ENCODE data around the gene STX10.

Gene STX10

GRCh38 chr19:13138916-13139198, 11.3 kb downstream of the STX10 start:
- H3K27ac ChIP-seq = no peak overlapping the region
- TF ChIP-seq ZFX (IDR thresholded peaks at IDR 0.05) (no peak), CTCF (conservative IDR thresholded peaks at IDR 0.05) (no peak)

GRCh38 chr19:13138171-13138915, 11.8 kb downstream of the STX10 start:
- H3K27ac ChIP-seq = no peak overlapping the region
- TF ChIP-seq CTCF (conservative IDR thresholded peaks at IDR 0.05) = no peak
- no peak for TF ChIP-seq ZFX (IDR thresholded peaks at IDR 0.05)

GRCh38 chr19:13137290-13137794, 12.8 kb downstream of the STX10 start:
- no peak for TF ChIP-seq ZFX (IDR thresholded peaks at IDR 0.05)
- no peak for TF ChIP-seq CTCF (conservative IDR thresholded peaks at IDR 0.05)
- H3K27ac ChIP-seq = no peak overlapping the region

- TF ChIP-seq CTCF (conservative IDR thresholded peaks at IDR 0.05) (no peak), ZFX (IDR thresholded peaks at IDR 0.05) (no peak)
- no peak overlapping the region for H3K27ac ChIP-seq
Observed at GRCh38 chr19:13135068-13136062, 14.8 kb downstream of the STX10 start.

GRCh38 chr19:13134626-13135025, 15.5 kb downstream of the STX10 start:
- H3K27ac ChIP-seq = no peak overlapping the region
- TF ChIP-seq ZFX (IDR thresholded peaks at IDR 0.05) = no peak
- TF ChIP-seq CTCF (conservative IDR thresholded peaks at IDR 0.05) = no peak

- no peak overlapping the region for H3K27ac ChIP-seq
Observed at GRCh38 chr19:13133241-13133870, 16.8 kb downstream of the STX10 start.

More at GRCh38 chr19:13133241-13133870, 16.8 kb downstream of the STX10 start:
- no peak for TF ChIP-seq ZFX (IDR thresholded peaks at IDR 0.05)
- TF ChIP-seq CTCF (conservative IDR thresholded peaks at IDR 0.05) = no peak

Measured in C4-2B (cell line).